Mammary epithelial cell (primary cell): Measurements from ENCODE around the gene RNU7-1.

Experiments
- EZH2 ChIP-seq: IDR thresholded peaks from 2 replicates; pipeline ENCODE4 v1.6.1; 2012; ENCODE audit warnings: low read length, inconsistent platforms, borderline replicate concordance
- TF ChIP-seq, protein P1 (sequence below), 2 donors: IDR thresholded peaks in 1 of 2; conservative IDR thresholded peaks in 1 of 2; 2 replicates each; pipeline ENCODE4 v1.5.1; 2011 to 2012; ENCODE audit warnings: inconsistent platforms in 2 of 2, low read length in 2 of 2, mild to moderate bottlenecking in 2 of 2, control low read depth in 1 of 2, low read depth in 1 of 2; ENCODE audit not compliant: insufficient read depth in 1 of 2; ENCODE audit errors: extremely low read depth in 1 of 2

DNA sequence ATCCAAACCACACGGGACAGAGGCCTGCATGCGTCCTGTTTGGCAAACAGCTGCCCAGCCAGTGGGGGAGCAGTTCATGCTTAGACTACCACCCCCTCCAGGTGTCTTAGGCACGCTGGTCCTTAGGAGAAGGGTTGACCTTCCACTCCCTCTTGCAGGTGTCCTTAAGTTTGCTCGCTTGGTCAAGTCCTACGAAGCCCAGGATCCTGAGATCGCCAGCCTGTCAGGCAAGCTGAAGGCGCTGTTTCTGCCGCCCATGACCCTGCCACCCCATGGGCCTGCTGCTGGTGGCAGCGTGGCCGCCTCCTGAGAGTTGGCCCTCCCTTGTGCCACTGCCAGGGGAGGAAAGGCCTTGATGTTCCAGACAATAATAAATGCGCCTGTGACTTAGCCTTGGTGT is 2.0 kb downstream of the RNU7-1 start:
- TF ChIP-seq, protein P1, sequence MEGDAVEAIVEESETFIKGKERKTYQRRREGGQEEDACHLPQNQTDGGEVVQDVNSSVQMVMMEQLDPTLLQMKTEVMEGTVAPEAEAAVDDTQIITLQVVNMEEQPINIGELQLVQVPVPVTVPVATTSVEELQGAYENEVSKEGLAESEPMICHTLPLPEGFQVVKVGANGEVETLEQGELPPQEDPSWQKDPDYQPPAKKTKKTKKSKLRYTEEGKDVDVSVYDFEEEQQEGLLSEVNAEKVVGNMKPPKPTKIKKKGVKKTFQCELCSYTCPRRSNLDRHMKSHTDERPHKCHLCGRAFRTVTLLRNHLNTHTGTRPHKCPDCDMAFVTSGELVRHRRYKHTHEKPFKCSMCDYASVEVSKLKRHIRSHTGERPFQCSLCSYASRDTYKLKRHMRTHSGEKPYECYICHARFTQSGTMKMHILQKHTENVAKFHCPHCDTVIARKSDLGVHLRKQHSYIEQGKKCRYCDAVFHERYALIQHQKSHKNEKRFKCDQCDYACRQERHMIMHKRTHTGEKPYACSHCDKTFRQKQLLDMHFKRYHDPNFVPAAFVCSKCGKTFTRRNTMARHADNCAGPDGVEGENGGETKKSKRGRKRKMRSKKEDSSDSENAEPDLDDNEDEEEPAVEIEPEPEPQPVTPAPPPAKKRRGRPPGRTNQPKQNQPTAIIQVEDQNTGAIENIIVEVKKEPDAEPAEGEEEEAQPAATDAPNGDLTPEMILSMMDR (conservative IDR thresholded peaks at IDR 0.05 in 1 of 2, IDR thresholded peaks at IDR 0.05 in 1 of 2; ENCODE audit: extremely low read depth in 1 of 2, insufficient read depth in 1 of 2, low read depth in 1 of 2, low read length in 2 of 2), result no peak
- TF ChIP-seq EZH2, result no peak
